ENCODE data around the gene TUT4.

DNA sequence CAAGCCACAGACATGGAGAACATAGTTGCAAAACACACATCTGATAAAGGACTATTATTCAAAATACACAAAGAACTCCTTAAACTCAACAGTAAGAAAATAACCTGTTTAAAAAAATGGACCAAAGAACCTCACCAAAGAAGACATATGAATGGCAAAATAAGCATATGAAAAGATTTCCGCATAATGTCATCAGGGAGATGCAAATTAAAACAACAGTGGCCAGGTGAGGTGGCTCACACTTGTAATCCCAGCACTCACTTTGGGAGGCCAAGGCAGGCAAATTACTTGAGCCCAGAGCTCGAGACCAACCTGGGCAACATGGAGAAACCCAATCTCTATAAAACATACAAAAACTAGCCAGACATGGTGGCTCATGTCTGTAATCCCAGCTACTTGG, 98.1 kb downstream of the TUT4 start:
- no peak for TF ChIP-seq TARDBP (IDR thresholded peaks at IDR 0.05)
- TF ChIP-seq FOXK2 (IDR thresholded peaks at IDR 0.05): no peak
- no peak for TF ChIP-seq FOXA1 (IDR thresholded peaks at IDR 0.05)
- no peak for TF ChIP-seq SP1 (IDR thresholded peaks at IDR 0.05)
- TF ChIP-seq, protein P1, sequence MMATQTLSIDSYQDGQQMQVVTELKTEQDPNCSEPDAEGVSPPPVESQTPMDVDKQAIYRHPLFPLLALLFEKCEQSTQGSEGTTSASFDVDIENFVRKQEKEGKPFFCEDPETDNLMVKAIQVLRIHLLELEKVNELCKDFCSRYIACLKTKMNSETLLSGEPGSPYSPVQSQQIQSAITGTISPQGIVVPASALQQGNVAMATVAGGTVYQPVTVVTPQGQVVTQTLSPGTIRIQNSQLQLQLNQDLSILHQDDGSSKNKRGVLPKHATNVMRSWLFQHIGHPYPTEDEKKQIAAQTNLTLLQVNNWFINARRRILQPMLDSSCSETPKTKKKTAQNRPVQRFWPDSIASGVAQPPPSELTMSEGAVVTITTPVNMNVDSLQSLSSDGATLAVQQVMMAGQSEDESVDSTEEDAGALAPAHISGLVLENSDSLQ (IDR thresholded peaks at IDR 0.05): no peak
- no peak for TF ChIP-seq HDGF (IDR thresholded peaks at IDR 0.05; ENCODE audit: borderline replicate concordance)
- TF ChIP-seq ZNF384 (IDR thresholded peaks at IDR 0.05): no peak
- no peak for TF ChIP-seq ARNT (IDR thresholded peaks at IDR 0.05)
- TF ChIP-seq CTBP1 (IDR thresholded peaks at IDR 0.05; ENCODE audit: borderline replicate concordance): no peak
- no peak for TF ChIP-seq BHLHE40 (IDR thresholded peaks at IDR 0.05; ENCODE audit: borderline replicate concordance)
- no peak for TF ChIP-seq FOXM1 (IDR thresholded peaks at IDR 0.05; ENCODE audit: borderline replicate concordance)
- no peak for TF ChIP-seq SUZ12 (IDR thresholded peaks at IDR 0.05)
- TF ChIP-seq ELF4 (IDR thresholded peaks at IDR 0.05): no peak

Measured in HEK293T (cell line).